Fibroblast of gingiva (primary cell): ENCODE measurements around the gene PIK3AP1.
"Not testable (repeated sequence)": the region's sequence is repeated elsewhere in the genome, so short reads cannot be mapped to it uniquely, and the experiment has no call there.

Source experiments
- DNase-seq: peaks from one replicate; pipeline ENCODE4 v3.0.0-alpha.2; 2011; ENCODE audit warnings: low read depth

PIK3AP1 gene

DNA sequence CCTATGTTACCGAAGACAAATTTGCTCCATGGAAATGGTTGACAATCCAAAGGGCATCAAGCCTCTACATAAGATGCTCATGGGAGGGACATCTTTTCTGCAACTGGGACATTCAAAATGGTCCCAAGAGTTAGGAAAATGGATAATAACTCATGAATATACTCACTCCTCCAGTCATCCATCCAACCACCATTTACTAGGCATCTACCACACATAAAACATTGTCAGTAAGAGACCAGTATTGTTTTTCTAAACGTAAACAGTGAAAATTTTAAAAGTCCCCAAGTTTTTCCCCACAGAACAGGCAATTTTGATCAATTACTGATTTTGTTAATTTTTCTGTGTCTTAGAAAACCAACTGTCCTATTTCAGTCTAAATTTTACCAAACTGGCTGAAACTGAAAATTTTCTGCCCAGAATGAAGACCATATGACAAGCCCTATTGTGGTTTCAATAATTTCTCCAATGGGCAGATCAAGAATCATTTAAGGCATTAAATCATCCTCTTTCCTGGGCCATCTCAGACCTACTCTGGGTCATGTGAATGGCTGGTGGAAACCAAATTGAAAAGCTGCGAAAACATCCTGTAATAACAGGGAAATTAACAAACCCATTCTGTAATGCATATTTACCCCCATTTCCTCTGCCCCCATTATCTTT, 24.2 kb downstream of the PIK3AP1 start:
- DNase-seq = no peak

DNA sequence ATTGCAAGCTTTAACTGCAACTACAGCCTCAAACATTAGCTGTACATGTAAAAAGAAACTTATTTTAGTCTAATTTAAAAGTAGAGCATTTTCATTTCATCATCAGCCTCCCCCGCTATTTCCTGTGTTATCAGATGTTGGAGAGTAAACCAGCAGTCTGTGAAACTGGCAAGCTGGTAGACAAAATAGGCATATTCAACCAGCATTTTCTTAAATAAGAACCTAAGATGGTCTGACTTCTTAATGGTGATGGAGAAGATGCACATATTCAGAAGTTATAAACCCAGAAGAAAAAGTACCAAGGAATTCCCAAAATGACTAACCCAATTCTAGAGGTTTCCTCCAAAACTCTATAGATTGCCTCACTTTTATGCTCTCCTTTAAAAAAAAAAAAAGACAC, 24.9 kb downstream of the PIK3AP1 start:
- DNase-seq = no peak

DNA sequence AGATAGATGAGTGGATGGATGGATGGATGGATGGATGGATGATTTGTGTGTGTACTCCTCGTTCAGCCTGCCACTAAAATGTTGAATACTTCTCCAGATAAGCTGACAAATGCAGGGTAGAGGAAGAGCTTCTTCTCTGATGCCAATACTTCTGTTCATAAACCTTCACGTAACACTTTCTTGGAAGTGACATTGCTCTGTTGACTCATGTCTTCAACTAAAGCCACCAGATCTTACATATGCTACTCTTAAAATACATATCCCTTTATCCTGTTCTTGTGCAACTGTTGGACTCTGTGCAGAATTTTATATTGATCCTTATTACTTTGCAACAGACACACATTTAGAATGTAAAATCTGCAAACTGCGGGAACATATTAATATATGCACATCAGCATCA, 26.9 kb downstream of the PIK3AP1 start:
- no peak for DNase-seq

DNA sequence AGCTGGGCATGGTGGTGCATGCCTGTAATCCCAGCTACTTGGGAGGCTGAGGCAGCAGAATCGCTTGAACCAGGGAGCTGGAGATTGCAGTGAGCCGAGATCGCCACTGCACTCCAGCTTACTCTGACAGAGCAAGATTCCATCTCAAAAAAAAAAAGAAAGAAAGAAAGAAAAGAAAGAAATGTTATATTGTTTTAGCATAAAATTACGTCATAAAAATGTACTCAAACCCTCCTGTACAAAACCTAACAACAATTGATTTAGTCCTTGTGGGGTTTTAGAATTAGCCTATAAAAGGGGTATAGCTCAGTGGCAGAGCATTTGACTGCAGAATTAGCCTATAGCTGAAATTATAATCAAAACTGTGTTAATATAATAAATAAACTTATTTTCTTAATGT, 27.9 kb downstream of the PIK3AP1 start:
- DNase-seq = no peak

DNA sequence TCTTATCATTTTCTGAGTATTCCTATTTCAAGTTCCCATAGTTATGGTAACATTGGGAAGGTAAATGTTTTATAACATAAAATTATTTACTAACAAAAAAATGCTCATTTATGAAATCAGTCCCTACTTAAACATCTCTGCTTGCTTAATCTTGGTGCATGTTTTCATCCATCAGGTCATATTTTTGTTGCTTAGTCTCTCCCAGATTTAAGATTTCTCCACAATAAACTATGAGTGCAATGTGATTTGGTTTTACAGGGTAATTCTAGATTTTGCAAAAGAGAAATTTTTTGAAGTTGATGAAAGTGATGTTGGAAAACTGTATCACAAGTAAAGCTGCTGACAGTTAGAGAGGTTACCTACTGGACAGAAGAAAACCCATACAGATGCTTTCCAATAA, 28.6 kb downstream of the PIK3AP1 start:
- DNase-seq = no peak

DNA sequence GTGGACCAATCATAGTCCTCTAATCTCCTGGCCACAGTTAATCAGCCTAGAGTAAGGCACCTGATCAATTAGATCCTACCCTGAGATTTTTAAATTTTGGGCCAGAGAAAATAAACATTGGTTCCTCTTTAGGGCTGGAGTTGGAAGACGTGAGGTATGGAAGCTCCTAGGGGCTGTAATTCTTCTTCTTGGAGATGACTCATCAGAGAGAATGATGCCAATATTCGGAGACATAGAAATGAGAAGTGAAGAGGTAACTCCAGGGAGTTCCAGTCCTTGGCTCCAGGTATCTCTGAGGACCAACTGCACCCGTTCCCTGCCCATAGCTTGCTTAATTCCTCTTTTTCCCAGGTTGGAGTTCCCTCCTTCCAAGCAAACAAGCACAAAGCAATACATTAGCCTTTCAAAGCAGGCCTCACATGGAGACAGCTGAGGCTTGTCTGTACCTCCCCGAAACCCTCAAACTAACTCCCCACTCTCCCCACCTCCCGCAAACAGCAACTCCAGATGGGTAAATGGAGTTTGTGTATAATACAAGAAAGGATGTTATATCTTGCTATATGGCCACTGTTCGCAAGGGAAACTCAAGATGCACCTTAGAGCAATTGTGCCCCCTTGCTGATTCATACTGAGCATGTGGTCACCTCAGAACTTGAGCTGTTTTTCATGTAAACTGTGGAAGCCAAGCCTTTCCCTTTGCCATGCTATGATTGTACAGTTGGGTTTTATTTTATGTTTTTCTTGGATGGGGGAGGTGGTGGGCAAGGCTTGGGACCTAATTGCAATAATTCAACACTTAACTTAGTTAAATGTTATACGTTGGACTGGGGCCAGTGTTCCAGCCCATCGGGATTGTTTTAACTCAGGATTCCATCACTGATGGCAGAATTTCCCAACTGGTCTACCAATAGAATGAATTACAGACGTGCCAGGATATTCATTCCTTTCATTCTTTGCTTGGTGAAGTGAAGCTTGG, 29.3 kb downstream of the PIK3AP1 start:
- DNase-seq = no peak

DNA sequence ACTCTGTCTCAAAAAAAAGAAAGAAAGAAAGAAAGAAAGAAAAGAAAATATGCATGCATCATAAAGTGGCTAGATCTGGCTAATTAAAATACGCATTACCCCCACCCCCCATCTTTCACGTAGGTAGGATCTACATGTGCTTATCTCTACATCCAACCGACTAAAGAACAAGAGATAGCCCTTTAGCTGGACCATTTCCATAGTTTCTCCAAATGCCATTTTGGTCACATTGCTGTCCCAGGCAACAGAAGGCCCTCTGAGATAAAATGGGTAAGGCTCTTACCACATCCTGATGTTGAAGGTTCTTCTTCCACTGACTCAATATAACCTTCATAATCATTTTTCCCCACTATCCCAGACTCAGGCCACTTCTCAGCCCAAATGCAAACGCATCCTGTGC, 31.5 kb downstream of the PIK3AP1 start:
- DNase-seq = no peak

DNA sequence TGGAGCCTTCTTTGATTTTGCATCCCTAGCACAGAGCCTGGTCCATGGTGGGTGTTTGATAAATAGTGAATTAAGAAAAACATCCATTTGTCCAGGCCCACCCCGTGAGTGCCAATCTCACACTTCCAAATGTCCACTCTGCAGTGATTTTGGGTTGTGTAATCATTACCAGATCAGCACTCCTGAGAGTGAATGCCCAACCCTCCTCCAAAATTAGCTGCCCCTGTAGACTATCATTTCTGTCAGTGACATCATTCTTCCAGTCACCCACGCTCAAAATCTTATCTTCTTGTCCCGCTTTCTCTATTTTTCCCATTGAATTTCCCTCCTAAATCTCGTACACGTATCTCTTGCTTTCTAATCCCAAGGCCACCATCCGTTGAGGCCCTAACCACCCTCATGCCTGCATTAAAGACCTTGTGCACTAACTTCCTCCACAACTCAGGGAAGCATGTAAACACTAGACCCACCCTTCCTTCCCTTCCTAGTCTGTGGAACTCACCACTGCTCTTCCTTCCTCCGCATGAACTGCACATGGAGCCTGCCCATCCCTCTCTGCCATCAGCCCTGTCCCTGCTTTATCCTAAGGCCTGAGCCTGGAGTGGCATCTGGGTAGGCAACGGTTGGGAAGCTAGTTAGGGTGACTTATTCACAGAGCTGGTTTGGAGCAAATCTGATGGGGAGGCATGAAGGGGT, 32.8 kb downstream of the PIK3AP1 start:
- DNase-seq = no peak

DNA sequence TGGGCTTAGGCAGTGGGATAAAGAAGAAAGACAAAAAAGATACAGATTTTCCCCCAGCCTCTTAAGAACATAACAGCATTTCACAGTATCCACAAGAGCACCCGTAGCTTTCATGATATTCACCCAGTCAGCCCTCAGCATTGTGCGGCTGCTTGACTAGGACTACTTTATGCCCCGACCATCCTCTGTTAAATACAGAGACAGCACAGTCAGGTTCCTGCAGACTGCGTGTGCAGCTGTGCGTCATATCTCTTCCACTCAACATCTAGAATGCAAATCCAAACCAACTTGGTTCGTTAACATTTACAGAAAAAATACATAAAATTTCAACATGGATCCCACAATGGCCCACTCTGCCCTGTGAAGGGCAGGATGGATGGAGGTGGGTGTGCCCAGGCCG, 33.8 kb downstream of the PIK3AP1 start:
- no peak for DNase-seq

DNA sequence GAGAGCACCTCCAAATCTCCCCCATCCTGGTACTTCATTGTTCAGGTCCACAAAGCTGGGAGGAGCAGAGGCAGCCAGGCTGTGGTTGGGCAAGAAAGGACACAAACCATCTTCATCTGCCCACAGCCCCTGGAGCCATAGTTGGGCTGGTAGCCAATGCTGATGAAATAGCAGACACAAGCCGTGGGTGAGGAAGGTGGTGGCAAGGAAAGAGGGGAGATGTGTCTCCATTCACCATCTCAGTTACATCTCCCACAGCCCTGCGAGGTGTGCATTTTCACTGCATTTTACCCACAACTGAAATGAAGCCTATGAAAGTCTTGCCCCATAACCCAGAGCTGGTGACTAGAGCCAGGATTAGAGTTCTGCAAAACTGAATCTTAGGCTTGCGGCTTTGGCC, 35.0 kb downstream of the PIK3AP1 start:
- no peak for DNase-seq

DNA sequence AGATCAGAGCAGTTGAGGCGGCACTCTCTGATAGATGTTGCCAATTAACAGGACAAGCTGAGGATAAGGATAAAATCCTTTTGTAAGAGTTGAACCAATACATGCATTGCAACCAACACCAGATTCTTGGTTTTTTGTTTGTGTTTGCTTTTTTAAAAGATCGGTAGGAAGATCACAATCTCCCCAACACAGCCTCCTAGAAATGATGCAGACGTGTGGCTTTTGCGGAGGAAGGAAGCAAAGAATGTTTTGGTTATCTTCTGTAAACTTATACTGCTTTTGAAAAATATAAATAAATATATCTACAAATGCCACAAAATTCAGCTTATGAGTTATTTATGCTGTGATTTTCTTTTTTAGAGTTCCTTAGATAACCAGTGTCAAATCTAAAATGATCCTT, 35.5 kb downstream of the PIK3AP1 start:
- no peak for DNase-seq

DNA sequence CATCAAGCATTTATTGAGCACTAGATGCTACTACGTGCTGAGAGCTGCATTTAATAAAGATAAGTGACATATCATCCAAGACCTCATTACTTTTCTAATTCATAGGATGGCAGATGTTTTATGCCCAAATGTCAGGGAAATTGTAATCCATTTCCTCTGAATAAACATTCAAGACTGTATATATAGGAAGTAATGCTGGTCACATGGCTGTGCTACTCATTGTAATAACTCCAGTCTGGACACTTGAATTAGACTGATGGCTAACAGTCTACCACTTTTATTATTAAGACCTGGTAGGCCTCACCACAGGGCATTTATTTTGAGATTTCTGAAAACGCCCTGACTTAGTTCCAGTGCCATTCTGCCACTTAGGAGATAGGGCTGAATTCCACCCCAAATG, 36.6 kb downstream of the PIK3AP1 start:
- DNase-seq = no peak

DNA sequence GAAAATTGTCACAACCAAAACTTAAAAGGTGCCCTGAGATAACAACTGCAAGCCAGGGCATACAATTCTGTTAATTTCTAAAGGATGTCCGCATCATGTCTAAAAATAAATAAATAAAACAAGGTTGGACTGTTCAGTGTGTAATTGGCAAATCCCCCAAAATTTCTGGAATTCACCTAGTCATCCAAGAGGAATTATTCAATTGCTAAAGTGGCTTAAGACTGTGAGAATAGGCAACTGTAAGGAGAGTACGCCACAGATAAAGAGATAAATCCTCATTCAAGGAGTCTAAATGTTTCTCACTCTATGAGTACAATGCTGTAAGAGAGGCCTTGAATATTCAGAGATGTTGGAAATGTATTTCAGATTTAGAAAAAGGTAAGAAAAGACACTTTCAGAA, 37.2 kb downstream of the PIK3AP1 start:
- DNase-seq = peak; percentile 19

DNA sequence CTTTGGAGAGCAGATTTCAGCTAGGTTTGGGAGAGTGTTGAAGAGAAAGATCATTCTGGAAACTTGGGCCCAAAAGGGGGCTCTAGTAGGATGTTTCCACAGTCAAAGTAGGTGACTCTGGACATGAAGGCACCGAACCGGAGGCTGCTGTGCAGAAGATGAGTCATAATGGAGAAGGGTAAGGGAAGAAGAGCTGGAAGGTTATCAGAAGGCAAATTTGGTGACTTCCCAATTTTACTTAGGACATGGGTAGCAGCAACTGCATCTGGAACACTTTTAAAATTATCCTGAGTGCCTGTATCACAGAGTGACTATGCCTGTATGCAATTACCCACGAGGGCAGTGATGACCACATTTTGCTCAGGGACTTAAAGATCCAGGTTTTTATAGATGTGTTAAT, 38.8 kb downstream of the PIK3AP1 start:
- DNase-seq = no peak

DNA sequence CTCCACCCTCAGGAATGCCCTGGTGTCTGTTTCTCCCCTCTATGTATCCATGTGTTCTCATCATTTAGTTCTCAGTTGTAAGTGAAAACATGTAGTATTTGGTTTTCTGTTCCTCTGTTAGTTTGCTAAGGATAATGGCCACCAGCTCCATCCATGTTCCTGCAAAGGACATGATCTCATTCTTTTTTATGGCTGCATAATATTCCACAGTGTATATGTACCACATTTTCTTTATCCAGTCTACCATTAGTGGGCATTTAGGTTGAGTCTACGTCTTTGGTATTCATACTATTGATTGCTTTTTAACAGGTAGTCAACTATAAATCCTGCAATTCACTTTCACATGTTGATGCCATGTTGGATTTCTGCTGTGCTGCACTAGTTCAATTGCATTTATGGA, 39.9 kb downstream of the PIK3AP1 start:
- DNase-seq = not testable (repeated sequence)

DNA sequence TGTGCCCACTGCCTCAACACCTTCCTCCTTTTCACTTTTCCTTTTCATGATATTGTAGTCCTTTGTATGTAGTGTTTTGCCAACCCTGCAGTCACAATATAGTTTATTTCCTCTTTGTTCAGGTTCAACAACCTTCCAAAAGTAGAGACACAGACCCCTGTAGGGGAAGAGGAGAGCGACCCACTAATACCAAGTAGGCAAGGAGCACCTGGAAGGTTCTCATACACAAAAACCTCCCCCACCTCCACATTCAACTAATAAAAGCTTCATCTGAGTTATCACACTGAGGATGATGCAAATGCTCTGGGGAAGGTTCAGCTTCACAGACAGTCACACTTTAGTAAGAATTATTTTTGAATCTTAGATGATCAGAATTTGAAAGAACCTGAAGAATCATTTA, 41.6 kb downstream of the PIK3AP1 start:
- no peak for DNase-seq

DNA sequence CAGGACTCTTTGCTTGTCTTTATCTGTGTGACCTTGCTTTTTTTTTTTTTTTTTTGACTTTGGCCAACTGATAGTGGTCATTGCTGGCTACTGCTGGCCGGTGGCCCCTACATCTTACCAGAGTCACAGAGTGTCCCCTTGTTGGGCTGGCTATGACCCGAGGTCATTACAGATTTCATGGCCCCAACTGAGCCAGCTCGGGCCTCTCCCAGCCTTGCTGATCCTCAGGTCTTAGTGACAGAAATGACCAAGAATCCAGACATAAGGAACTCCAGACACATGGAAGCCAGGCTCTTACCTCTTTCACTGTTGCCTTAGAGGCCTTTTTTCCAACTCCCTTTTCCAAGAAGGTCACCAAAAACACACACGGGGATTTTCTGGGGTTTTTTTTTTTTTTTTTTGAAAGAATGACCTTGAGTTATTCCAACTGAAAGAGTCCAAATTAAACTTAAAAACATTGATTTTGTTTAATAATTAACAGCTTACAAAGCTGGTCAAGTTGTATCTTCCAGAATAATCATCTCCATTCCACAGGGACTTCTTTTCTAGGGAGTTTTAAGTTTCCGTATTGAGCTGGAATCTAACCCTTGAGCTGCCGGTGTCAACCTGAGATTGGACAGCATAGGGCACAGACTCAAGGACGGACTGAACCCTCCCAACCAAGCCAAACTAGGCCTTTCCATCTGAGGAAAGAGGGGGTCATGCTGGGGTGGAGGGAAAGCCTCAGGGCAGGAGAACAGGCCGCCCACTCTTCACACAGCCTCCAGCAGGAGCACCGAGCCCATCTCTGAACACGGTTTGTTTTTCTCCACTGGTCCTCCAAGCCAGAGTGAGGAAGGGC, 43.8 kb downstream of the PIK3AP1 start:
- DNase-seq = no peak

DNA sequence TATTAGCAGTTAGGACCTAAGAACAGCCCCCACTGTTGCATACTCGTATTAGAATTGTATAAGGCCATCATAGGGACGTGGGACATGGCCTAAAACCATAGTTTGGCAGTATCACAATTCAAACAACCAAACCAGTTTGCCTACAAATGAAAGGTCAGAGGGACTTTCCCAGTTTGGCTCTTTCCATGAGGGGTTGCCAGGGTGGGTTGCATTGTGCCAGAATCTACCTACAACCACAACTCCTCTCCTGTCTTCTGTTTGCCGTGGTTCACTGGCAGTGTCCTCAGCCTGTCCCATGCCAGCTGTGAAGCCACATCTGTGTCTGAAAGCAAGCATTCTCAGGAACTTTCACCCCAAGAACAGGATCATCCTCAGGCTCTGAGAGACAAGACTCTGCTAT, 44.5 kb downstream of the PIK3AP1 start:
- no peak for DNase-seq

DNA sequence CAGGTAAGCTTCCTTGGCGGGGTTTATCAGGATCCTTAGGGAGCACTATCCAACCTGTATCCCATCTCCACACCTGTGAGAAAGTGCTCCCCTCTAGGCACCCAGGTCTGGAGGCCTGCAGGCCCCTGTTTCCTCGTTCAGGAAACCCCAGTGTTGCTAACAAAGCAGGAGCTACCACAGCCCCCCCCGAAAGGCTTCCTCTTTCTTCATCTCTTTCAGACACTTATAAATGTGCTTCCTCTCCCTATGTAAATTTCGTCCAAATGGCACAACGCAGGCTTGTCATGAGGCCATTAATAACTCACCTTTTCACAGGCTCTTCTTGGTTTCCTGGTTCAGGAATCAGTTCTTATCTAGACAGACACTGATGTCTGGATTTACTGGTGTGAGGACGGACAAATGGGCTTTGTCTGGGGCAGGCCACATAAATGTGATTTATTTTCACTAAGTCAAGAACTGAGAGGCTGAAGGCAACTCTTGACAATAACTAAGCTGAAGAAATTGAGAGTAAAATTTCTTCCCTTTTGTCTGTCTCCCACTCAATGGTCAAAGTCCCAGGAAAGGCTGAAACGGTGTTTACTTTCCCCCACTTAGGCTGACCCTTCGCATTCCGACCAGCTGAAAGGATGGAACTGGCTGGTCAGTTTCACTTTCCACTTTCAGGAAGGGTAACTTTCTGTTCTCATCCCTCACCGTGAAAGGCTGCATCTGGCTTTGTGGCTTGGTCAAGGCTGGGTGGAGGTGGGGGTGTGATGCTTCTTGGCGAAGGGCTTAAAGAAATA, 46.8 kb downstream of the PIK3AP1 start:
- no peak for DNase-seq

DNA sequence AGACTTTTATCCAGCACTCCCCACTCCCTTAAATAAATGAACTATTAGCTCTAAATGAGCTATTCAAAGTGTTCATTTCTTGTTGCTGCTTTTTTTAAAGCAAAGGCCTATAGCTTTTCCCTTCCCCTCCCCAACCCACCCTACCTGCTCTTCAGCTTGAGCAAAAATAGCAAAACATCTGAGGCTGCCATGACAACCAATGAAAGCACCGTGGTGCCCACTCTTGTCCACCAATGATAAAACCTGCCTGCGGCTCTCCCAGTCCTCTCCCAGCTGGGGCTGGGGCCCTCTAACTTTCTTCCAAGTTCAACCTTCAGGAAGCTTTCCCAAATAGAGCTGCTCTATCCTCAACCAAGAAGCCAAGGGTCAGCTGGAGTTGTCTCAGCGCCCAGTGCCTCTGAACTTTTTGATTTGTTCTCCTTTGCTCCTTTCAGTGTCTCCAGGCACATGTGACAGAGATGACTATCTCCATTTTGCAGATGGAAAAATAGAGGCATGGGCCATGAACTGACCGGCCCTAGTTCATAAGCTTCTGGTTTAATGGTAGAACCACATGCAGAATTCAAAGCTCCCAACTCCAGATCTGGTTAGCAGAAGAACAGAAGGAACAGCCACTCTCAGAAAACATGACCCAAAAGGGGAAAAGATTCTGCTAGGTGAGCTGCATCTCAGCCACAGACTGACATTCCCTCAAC, 47.7 kb downstream of the PIK3AP1 start:
- DNase-seq = no peak
